SW 1271 (cell line): ENCODE data around the gene ATP2B2.

Source experiments
- DNase-seq, 2 experiments: peaks; one replicate each; lab custom pipeline; 2025; lab: John Stamatoyannopoulos, UW

The ATP2B2 gene

DNA sequence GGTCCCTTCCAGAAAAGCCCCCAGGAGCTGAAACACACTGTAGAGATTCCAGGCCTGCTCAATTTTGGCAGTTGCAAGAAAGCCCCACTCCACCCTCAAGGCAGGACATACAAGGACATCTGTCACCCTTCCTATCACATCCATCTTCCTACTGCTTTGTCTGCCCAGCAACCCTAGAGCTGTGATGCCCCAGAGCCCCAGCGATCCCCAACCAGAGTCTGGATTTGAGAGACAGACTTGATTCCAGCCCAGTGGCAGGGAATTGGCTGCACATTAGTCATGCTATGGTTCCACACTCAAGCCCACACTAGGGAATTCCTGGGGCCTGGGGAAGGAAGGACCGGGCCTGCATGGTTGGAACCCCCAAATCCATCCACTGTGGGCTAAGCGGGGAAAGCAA, 56.8 kb downstream of the ATP2B2 start:
- DNase-seq: no peak

DNA sequence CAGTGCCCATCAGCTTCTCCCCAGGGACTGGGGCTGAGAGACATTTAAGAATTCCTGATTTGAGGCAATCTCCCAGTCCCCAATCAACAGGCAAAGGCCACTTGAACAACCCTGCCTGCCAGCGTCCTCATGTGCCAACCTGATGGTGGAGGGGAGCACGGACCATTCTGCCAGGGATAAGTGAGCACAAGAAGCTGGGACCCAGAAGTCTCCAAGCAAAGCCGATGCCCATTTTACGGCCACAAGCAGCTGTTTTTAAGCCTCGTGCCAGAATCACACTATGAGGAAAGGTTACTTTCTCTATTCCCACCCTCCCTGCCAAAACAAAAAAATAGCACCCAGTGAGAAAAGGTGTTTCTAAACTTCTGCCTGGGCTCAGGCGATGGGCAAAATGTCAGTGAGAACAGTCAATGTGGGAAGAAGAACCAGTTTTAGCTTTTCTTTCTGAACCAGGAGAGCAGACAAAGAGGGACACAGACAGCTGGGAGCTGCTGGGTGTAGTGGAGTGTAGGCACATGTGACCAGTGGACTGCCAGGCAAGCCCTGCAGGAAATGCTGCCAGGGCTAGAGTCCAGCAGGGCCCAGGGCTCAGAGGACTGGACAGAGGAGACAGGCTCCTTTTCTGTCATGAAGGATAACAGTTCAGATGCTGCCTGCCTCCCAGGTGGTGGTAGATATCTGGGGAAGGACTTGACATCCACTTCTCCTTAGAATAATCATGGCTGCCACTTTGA, 57.7 kb downstream of the ATP2B2 start:
- DNase-seq: no peak

DNA sequence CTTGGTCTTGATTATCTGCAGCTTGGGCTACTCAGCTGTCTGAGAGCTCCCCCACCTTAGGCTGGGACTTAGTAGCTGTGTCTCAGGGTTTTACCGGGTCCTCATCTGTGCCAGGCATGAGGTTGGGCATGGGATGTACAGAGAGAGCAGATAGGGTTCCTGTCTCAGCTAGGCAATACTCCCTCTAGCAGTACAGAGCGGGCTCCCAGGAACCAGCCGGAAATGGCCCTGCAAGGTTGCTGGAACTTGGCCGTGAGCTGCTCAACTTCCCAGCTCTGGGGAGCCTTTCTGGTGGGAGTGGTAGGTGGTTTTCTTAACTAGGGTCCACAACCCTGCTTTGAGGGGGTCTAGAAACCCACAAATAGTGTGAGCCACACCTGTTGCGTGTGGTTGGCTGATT, 58.3 kb downstream of the ATP2B2 start:
- no peak for DNase-seq

DNA sequence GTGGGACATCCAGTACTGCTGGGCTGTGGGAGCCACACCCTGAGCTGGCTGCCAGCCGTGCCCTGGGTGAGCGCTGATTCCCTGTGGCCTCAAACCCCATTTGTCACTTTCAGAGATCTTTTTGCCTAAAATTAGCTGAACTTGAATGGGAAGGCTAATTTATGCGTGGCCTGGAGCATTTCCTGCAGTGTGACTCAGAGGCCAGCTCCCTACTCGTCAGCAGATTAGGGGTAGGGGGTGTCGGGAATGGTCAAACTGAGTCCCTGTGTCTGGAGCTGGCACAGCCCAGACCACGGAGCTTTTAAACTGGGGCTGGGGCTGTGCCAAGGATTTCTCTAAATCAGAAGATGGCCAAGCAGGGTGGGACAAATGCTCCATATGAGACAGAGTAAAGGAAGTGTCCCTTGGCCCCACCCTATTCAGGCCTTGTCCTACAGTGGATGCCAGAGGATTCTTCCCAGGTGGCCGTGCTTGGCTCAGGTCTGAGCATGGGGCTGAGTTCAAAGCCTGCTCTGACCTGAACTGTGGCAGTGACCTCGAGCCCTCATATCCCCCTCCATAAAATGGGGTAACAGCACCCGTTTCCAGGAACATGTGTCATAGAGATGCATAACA, 59.7 kb downstream of the ATP2B2 start:
- DNase-seq: no peak

DNA sequence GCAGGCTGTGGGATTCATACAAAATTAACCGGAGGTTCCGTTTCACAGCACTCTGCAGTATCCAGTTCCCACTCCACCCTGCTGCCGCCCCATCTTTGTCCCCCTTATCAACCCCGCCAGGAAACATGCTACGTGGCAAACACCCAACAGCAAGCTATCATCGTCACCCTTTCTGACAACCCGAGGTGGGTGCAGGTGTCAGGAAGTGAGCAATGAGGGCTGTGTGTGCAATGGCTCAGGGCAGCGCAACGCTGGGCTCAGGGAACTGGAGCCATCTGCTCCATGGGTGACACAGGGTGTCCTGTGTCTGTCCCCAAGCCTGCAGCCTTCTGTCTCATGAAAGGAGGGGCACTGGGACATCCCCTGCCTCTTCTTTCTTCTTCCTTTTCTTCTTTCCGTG, 60.9 kb downstream of the ATP2B2 start:
- DNase-seq: no peak

DNA sequence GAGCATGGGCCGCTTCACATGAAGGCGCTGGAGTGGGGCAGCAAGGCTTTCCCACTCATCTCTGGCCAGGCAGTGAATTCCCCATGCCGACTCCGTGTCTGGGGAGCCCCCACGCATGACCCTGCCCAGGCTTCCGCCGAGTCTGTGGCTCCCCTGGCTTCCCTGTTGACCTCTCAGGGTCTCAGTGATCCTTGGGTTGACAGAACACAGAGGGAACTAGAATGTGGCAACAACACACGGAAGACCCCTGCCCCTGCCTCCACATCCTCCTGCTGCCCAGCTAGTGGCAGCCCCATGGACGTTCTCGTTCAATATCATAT, 61.3 kb downstream of the ATP2B2 start:
- no peak for DNase-seq

DNA sequence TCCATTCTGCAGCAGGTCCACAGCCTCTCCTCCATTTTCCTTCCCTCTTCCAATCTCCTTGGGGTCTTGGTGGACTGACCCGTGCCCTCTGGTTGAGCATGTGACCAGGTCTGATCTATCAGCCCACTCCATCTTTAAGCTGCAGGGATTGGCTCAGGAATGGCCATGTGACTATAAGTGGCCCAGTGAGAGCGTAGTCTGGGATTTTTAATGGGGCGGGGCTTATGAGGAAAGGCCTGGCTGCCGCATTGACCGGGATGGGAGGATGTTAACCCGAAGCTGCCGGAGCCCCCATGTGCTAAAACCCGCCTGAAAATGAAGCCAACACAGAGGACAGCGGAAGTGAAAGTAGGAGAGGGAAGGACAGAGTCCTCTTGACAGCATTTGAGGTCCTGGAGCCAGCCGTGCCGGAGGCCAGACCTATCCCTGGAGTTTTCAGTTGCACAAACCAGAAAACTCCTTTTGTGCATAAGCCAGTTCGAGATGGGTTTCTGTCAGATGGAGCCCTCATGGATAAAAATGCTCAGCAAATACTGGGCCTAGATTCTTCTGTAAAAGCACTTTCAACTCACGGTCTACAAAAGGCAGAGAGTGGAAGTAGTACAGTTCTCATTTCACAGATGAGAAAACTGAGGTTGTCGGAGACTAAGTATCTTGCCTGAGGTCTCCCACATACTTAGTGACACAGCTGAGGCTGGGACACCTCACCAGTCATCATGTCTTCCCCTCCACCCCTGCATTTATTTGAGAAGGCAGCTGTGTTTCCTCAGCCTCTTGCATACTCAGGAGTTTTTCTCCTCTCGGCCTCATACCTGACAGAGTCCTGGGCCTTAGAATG, 61.9 kb downstream of the ATP2B2 start:
- DNase-seq: no peak

DNA sequence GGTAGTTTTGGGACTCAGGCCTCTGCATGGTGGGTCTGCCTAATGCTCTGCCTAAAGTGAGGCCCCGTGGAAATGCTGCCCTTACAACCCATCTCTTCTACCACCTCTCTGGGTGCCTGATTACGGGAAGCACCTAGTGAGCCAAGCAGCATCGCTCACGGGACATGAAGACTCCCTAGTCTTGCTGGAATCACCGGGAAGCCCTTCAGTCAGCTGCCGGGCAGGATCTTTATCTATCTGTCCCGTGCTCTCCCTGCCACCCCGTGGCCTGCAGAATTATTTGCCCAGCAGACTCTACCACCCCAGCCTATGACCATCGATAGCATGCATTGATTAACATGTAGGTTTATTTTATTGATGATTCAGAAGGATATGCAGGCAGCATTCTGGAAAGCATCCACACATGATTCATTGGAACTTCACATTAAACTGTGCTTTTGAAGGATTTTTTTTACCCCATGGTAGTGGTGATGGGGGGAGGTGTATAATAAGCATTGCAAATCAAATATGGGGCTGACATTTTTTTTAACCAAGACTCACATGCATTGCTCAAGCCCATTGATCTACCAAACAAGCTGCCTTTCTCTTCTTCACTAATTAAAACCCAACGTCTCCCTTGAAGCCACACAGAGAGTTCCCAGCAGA, 63.1 kb downstream of the ATP2B2 start:
- DNase-seq: no peak

DNA sequence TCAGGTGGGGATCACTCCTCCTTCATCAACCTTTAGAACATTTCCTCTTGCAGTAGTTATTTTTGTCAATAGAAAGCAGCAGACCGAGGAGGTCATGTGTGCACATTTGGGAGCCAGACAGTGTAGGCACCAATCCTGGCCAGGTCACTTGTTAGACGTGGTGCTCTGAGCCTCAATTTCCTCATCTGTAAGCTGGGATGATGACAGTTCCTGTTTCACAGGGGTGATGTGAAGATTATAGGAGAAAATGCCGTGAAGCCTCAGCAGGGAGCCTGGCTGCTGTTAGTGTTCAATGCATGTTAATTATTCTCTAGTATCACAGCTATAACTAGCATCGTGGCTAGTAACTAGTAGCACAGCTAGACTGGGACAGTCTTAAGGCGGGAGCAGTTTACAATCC, 64.7 kb downstream of the ATP2B2 start:
- DNase-seq: no peak

DNA sequence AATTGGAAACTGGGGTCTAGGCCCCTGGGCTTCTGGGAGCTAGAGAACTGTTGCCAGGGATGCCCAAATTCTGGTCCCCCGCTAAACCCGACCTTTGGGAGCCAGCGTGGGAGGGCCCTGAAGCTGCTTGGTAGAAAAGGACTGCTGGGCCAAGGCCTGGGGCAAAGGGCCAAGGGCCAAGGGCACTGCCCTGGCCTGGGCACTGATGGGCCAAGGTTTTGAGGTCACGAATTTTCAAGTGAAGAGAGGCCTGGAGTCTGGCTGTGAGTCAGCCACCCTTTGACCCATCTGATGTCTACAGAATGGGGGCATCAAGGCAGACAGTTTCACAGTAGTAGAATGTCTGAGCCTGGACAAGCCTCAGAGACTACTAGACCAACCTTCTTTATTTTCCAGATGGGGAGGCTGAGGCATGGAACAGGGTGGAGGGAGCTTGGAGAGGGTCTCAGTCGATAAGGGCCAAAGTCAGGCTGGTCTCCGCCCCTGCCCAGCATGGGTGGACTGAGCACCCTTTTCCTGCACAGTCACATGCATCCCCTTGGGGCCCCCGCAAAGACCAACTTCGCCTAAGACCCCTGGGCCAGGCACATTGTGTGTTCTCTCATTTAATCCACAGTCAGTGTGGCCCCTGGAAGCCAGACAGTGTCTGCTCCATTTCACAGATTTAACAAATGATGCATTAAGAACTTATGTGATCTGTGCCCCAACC, 66.3 kb downstream of the ATP2B2 start:
- DNase-seq: no peak

DNA sequence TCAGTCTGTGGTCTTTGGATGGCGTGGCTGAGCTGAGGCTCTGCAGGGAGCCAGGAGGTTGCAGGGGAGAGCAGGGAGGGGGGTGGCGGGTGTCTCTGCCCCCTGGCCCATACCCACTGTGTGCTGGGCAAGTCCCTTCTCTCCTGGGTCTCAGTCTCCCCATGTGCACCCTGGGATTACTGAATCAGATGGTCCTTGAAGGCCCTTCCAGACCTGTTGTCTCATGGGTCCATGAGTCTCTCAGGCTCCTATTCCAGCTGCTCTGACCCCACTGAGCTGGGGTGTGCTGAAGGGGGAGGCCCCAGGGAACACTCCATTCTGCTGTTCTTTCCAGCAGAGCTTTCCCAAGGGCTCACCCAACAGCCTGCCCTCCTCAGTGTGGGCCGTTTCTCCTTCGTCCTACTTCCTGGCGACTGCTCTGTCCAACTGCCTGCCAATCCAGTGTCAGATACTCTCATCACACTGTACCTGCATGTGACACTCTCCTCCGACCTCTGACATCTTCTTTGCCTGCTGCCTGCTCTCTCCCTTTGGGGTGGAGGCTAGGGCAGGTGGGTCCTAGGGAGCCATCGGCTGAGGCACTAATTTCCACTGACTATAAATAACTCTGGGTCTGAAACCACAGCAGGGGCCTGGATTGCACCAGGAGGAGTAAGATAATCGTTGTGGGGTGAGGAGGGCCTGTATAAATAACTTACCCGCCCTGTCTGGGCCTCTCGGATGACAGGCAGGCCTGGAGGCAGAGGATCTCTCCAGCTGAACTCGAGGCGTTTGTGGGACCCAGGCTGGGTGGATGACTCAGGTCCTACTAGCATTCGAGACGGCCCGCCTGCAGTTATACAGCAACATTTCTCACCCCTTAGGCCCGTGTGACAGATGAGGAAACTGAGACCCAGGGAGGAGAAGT, 67.1 kb downstream of the ATP2B2 start:
- DNase-seq: no peak

DNA sequence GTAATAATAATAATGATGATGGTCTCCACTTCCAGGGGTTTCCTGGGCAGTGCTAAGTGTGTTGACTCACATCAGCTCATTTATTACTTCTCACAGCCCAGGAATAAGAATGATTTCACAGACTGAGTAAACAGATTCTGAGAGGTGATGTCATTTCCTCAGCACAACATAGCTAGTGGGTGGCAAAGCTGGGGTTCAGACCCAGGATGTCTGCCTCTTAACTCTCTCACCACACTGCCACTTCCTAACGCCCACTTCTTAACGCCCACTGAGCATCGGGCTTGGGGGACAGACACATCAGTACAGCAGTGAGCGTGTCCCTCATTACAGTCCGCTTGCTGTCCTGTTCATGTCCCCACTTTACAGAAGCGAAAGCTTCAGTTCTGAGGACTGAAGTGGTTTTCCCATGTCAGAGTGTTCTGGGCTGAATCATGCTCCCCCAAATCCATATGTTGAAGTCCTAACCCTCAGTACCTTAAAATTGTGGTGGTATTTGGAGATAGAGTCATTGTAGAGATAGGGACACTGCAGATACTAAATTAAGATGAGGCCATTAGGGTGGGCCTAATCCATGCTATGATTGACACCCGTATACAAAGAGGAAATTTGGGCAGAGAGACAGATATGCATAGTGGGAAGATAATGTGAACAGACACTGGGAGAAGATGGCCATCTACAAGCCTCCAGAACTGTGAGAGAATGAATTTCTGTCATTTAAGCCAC, 68.0 kb downstream of the ATP2B2 start:
- DNase-seq: no peak

DNA sequence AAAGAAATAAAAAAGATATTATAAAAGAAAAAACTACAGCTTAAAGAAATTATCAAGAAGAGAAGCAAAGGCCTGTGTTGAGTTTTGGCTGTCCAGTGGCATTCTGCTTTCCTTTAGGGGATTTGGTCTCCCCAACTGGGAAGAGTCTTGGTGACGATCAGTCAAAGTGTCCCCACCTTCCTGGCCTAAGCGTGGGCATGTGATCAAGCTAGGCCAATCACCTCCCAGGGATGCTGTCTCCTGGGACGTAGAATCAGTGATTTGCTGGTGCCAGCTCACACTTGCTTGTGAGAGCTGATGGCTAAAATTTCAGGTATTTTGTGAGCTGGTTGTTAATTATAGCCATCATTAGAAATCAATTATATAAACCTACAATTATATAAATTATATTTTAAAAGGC, 69.5 kb downstream of the ATP2B2 start:
- DNase-seq: no peak

DNA sequence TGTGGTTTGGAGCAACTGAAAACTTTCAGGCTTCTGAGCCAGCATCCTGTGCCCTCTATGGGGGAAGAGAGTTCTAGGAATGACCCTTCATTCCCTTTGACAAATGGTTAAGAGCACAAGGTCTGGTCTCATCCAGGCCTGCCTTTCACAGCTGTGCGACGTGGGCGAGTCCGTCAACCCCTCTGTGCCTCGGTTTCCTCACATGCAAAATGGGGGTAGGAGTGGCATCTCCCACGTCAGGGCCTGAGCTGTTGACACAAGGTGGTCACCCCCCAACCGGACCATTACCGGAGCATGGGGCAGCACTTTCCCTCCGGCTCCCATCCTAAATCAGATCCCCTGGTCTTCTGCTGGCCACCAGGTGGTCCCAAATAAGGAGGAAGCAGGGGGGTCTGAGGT, 70.4 kb downstream of the ATP2B2 start:
- DNase-seq: no peak

DNA sequence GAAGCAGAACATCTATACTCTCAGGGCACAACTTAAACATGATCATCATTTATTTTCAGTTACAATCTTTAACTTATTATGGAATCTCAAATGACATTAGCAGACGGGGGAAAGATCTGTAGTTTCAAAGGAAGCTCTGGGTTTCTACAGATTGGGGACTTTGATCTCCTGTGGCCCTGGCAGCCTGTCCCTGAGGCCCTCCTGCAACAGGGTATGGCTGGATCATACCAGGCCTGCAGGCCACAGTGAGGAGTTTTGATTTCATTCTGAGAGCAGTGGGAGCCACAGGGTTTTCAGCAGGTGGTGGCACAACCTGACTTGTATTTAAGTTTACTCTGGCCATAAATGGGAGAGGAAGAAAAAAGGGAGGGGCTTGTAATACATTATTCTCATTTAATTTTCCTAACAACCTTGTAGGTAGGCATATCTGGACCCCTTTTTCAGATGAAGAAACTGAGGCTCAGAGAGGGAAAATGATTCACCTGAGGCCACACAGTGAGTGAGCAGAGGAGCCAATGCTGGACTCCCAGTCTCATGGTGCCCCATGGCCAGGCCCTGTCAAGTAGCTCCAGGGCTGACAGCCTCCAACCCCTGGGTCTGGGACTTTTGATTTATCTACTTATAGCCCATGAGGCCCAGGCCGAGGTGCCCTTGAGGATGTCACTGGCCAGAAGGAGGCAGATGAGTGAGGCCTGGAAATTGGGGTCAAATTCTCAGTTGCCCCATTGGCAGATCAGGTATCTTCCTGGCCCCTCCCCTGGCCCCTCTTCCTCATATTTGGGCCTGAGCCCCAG, 71.0 kb downstream of the ATP2B2 start:
- DNase-seq: no peak

DNA sequence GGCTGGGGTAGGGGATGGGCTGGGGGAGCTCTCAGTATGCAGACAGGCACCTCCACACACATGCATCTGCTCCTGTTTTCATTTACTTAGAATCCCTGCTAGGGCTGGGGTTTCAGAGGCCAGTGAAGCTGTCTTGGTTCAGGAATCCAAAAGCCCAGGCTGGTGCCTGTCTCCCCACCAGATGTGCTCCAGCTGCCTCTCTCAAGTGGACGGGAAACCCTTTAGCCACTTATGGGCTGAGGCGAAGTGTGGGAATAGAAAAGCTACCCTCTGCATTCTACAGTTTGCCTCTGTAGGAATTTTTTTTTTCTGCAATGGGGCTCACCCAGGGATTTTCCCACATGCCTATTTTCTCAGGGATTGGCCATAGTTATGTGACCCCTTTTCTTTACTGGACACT, 72.5 kb downstream of the ATP2B2 start:
- no peak for DNase-seq

DNA sequence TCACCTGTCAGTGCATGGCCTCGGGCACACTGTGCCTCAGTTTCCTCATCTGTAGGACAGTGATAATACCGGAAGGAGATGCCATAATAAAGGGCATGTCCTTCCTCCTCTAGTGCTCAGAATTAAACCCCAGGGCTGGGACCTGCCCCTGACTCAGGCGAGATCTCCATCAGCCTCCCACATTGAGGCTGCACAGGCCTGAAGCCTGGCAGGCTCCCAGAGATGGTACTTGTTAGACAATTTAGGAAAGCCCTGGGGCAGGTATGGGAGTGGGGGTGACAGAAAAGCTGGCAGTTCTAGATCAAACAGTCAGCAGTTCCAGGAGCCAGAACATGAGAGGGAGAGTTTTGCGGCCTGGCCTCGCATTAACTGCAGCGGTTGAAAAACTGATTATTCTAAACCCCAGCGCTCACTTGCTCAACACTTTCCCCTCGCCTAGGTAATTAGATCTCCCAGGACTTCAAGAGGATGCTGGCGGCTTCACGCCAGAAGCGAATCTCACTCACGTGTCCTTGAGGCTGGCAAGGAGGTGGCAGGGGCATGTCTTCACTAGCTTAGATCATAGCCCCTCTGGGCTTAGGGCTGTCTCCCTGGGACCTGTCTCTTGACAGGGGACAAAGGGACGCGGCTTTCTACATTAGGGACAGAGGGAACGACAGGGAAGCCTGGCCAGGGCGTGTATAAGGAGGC, 73.1 kb downstream of the ATP2B2 start:
- DNase-seq: no peak

DNA sequence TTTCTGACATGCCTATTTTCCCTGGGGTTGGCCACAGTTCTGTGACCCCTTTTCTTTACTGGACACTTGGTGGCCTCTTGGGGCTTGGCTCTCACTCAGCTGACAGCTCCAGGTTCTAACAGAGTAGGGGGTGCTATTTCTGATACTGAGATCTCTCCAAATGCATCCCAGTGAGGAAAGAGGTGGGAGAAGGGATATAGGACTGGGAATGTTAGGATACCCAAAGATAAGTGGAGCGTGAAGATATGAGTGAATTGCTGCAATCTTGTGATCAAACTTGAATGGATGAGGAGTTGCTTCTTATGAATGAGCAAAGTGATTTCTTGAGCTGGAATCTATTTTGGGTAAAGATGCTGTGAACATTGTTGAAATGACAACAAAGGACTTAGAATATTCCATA, 74.6 kb downstream of the ATP2B2 start:
- no peak for DNase-seq
